ENCODE data around the gene MEAK7. TPM values are rescaled to one million over a fixed set of nuclear protein-coding genes. Genes with fewer than 3 reads are reported as not detected.

The MEAK7 gene
- total RNA-seq, 1 donor from 2014 or later, result 47.9 TPM

DNA sequence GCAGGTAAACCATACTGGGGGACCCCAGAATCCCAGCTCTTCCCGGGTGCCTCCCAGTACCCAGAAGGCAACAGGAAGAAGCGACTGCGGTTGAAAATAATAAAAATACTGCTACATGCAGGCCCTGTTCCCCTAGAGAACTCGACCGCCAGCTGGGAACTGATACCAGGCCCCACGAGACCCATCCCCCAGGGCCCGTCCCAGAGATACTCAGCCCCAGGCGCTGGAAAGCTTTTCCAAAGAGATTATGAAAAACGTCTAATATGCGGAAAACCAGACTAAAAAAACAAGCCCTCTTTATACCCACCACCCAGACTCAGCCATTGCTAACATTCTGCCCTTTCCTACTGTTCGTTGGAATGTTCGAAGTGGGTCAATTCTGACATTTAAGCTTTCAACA, 12.9 kb upstream of the MEAK7 start:
- Histone ChIP-seq H3K4me3 (ENCODE audit: low read depth, low read length) (no peak overlapping the region), H3K27me3 (ENCODE audit: control insufficient read depth, insufficient read depth, low read length) (no peaks in the 10 kb centered on the region), H3K36me3 (ENCODE audit: control insufficient read depth, insufficient read depth, low read length) (no peaks in the 10 kb centered on the region)
- FAIRE-seq (no peak), DNase-seq (ENCODE audit: low read depth) (no peak)
- TF ChIP-seq, protein P1, sequence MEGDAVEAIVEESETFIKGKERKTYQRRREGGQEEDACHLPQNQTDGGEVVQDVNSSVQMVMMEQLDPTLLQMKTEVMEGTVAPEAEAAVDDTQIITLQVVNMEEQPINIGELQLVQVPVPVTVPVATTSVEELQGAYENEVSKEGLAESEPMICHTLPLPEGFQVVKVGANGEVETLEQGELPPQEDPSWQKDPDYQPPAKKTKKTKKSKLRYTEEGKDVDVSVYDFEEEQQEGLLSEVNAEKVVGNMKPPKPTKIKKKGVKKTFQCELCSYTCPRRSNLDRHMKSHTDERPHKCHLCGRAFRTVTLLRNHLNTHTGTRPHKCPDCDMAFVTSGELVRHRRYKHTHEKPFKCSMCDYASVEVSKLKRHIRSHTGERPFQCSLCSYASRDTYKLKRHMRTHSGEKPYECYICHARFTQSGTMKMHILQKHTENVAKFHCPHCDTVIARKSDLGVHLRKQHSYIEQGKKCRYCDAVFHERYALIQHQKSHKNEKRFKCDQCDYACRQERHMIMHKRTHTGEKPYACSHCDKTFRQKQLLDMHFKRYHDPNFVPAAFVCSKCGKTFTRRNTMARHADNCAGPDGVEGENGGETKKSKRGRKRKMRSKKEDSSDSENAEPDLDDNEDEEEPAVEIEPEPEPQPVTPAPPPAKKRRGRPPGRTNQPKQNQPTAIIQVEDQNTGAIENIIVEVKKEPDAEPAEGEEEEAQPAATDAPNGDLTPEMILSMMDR (IDR thresholded peaks at IDR 0.05; ENCODE audit: insufficient read depth, low read length, severe bottlenecking), result no peak

DNA sequence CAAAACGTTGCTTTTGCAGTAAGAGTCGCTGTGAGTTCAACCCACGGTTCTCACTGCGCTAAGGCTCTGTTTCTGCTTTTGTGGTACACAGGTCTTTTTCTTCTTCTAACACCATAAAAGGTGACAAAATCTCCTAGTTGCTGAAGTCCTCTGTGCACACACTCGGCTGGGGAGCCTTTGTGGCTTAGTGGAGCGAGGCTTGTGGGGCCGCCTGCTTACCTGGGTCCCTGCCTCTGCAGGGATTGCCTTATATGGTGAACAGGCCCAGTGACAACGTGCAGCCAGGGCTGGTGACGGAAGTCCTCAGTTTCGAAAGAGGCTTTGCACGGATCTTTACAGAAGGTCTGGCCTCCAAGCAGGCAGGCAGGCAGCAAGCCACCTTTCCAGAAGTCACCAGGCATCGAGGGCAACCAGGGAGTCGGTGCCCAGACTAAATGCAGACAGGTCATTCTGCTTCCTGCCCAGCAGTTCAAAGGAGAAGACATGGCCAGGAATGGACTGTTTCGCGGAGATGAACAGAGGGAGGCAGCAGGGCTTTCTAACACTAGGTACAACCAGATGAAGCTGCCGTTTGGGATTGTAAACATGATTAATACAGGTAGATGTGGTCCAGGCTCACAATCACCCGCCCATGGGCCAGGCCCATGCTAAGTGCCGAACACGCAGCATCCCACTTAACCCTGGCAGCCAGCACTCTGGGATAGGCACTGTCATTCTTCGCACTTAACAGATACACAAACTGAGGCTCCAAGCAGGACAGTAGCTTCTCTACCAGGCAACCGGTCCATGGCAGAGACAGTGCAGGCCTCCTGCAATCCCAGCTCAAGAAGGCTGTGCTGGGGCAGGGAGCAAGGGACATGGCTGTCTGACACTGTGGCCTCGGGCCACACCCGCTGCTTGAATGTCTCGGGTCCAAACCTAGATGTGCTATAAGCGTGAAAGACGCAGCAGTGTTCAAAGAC, 10.7 kb upstream of the MEAK7 start:
- Histone ChIP-seq H3K36me3 (ENCODE audit: control insufficient read depth, insufficient read depth, low read length) (no peaks in the 10 kb centered on the region), H3K4me3 (ENCODE audit: low read depth, low read length) (no peak overlapping the region), H3K27me3 (ENCODE audit: control insufficient read depth, insufficient read depth, low read length) (no peaks in the 10 kb centered on the region)
- TF ChIP-seq, protein P1 (IDR thresholded peaks at IDR 0.05; ENCODE audit: insufficient read depth, low read length, severe bottlenecking), result no peak
- DNase-seq (ENCODE audit: low read depth) (no peak), FAIRE-seq (no peak)

DNA sequence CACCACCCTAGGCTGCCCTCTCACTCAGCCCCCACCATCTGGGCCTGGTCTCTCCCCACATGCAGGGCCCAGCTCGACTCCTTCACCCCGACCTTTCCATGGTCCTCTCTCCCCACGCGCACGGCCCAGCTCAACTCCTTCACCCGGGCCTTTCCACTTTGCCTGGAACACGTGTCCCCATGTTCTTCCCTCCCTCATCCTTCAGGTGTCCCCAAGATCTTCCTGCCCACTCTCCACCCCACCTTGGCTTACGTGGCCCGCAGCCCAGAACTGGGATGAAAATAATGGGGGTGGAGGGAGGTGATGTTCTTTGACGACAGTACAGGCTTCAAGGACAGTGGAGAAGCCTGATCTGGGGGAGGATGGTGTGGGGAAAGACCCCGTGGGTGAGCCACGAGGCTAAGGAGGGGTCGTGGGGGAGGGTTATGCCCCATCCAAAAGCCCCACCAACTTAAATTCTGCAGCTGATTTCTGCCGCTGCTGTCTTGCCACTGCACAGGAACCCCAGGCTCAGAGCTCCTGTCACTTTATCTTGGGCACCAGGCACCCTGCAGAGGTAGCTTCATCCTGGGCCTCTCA, 9.9 kb upstream of the MEAK7 start:
- Histone ChIP-seq H3K27me3 (ENCODE audit: control insufficient read depth, insufficient read depth, low read length) (no peaks in the 10 kb centered on the region), H3K4me3 (ENCODE audit: low read depth, low read length) (no peak overlapping the region), H3K36me3 (ENCODE audit: control insufficient read depth, insufficient read depth, low read length) (no peaks in the 10 kb centered on the region)
- DNase-seq (ENCODE audit: low read depth) (no peak), FAIRE-seq (no peak)
- TF ChIP-seq, protein P1 (IDR thresholded peaks at IDR 0.05; ENCODE audit: insufficient read depth, low read length, severe bottlenecking), result no peak

DNA sequence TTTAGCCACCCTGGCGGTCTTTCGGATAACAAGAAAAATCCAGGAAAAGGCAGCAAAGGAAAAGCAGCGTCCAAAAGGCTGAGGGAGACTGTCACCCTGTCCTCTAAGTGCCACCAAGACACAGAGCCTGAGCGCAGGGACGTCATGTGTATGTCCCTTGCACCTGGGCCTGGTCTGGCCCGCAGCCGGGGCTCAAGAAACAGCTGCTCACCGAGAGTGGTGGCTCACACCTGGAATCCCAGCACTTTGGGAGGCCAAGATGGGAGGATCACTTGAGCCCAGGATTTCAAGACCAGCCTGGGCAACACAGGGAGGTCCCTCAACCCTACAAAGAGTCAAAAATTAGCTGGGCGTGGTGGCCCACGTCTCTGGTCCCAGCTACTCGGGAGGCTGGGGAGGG, 9.2 kb upstream of the MEAK7 start:
- TF ChIP-seq, protein P1 (IDR thresholded peaks at IDR 0.05; ENCODE audit: insufficient read depth, low read length, severe bottlenecking), result no peak
- Histone ChIP-seq H3K36me3 (ENCODE audit: control insufficient read depth, insufficient read depth, low read length) (no peaks in the 10 kb centered on the region), H3K4me3 (ENCODE audit: low read depth, low read length) (no peak overlapping the region), H3K27me3 (ENCODE audit: control insufficient read depth, insufficient read depth, low read length) (no peaks in the 10 kb centered on the region)
- DNase-seq (ENCODE audit: low read depth) (no peak), FAIRE-seq (no peak)

DNA sequence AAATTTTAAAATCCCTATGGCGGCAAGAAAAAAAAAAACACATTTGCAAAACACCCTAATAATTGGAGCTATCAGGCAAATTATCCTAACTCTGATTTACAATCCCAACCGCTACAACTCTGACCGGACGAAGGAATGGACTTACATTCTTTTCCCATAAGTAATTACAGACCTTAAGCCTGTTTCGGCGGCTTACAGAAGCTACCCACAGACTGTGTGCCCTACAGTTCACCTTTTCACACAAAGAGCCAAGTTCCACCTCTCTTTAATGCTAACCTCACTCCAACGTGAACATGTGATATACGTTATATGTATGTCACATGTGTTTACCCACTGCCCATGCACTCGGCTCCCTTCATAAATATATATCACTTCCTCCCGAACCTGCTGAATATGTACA, 8.7 kb upstream of the MEAK7 start:
- no peak for DNase-seq (ENCODE audit: low read depth)
- no peak overlapping the region for H3K4me3 ChIP-seq (ENCODE audit: low read depth, low read length)
- TF ChIP-seq, protein P1 (IDR thresholded peaks at IDR 0.05; ENCODE audit: insufficient read depth, low read length, severe bottlenecking), result no peak
- H3K27me3 ChIP-seq (ENCODE audit: control insufficient read depth, insufficient read depth, low read length), result no peaks in the 10 kb centered on the region
- H3K36me3 ChIP-seq (ENCODE audit: control insufficient read depth, insufficient read depth, low read length), result no peaks in the 10 kb centered on the region
- FAIRE-seq, result no peak

Data from bronchial epithelial cell (primary cell).